Psoas muscle (tissue), 8 donors: Measurements from ENCODE around the gene RRP9. TPM values are rescaled to one million over a fixed set of nuclear protein-coding genes. Genes with fewer than 3 reads are reported as not detected.
"Not testable (repeated sequence)": the region's sequence is repeated elsewhere in the genome, so short reads cannot be mapped to it uniquely, and the experiment has no call there.

Experiments
- ATAC-seq, 4 donors: fragments of 200-7000 bp; cut with Tn5 transposase; one replicate each; pipeline ENCODE4 v1.9.1; 2020; ENCODE audit warnings: moderate library complexity in 3 of 4, mild to moderate bottlenecking in 2 of 4
- DNase-seq, 2 donors: peaks; one replicate each; pipeline ENCODE4 v3.0.0-alpha.2; 2020
- H3K27ac ChIP-seq: fragments of 200-600 bp; one replicate; pipeline ENCODE4 v1.8.0; 2022
- H3K27me3 ChIP-seq, 3 donors: fragments of 200-600 bp in 1 of 3; one replicate each; pipeline versions ENCODE4 v1.6.1 to v1.8.0; 2013 to 2022; ENCODE audit warnings: low read length in 2 of 3, mild to moderate bottlenecking in 2 of 3, moderate library complexity in 1 of 3; ENCODE audit not compliant: insufficient read depth in 3 of 3
- H3K36me3 ChIP-seq, 2 donors: fragments of 200-600 bp in 1 of 2; one replicate each; pipeline versions ENCODE4 v1.6.1 to v1.8.0; 2013 to 2022; ENCODE audit warnings: low read depth in 1 of 2, mild to moderate bottlenecking in 1 of 2, moderate library complexity in 1 of 2; ENCODE audit not compliant: insufficient read depth in 1 of 2
- H3K4me1 ChIP-seq: fragments of 200-600 bp; one replicate; pipeline ENCODE4 v1.8.0; 2022
- H3K4me3 ChIP-seq: fragments of 200-600 bp; one replicate; pipeline ENCODE4 v1.8.0; 2022; ENCODE audit warnings: mild to moderate bottlenecking
- H3K9me3 ChIP-seq: fragments of 200-600 bp; one replicate; pipeline ENCODE4 v1.8.0; 2022
- CTCF ChIP-seq: fragments of 200-600 bp; IDR thresholded peaks from one replicate; pipeline ENCODE4 v1.8.0; 2022; ENCODE audit warnings: antibody characterized with exemption
- WGBS, 3 donors: extraction: QIAGEN DNeasy Blood & Tissue Kit; methylation state at CpG; one replicate each; pipeline versions ENCODE4 v1.1.6 to v1.1.7; 2013; 5-methylcytosine and 5-hydroxymethylcytosine counted together
- intact Hi-C, 2 donors: fragments of 100-400 bp; cut with DNase I; formaldehyde crosslinking; loops; one replicate each; pipeline versions ENCODE4 v1.11.0 to v1.14.2; 2022
- long read RNA-seq, 2 donors: library from polyadenylated mRNA; unstranded; transcript quantifications; one replicate each; pipeline ENCODE4 v2.0.0, GENCODE V29; 2021
- polyA plus RNA-seq, 3 donors: library from polyadenylated mRNA; stranded (reverse); fragments of 200-250 nt; gene quantifications; one replicate each; pipeline ENCODE4 v1.2.3, GENCODE V29; 2013
- total RNA-seq, 4 donors: library from RNA; stranded (reverse); fragmentation: NEBNext Ultra II Directional in 2 of 4; extraction: Animal tissue kit (Norgen Biotek cat#: 25700) in 2 of 4; gene quantifications; one replicate each; pipeline versions ENCODE4 v1.2.1 to v1.2.4, GENCODE V29; 2021 to 2023
- donor health status: healthy with polysubstance abuse.
- donor health status: DM: no; HTN: no; CAD: no; lungs with moderate emphysema.
- donor health status: Bipolar disorder and iron deficiency.
- donor health status: healthy.
- donor health status: DM: yes; HTN: yes; CAD: no.
- donor health status: DM: no; HTN: no; CAD: no.
- donor health status: DM: no; HTN: no; CAD: no.
- donor health status: DM: yes; HTN: yes; CAD: no.

RRP9 gene
- total RNA-seq (10 to 100 TPM; 19.9 to 28.2 (median 26.3) TPM), polyA plus RNA-seq (10 to 100 TPM; 32.6 to 61.4 (median 36.9) TPM)
- long read RNA-seq, donor 1, transcript RRP9-201 (15 exons, 1,578 nt), result major isoform, 32 of 42 reads
- long read RNA-seq, donor 1, partial matches to known transcripts, result 6 of 42 reads
- long read RNA-seq, donor 1, other reads (novel, unspliced or antisense), result 4 of 42 reads
- long read RNA-seq, donor 2, transcript RRP9-201 (15 exons, 1,578 nt), result major isoform, 74 of 97 reads
- long read RNA-seq, donor 2, partial matches to known transcripts, result 13 of 97 reads
- long read RNA-seq, donor 2, other reads (novel, unspliced or antisense), result 10 of 97 reads

DNA sequence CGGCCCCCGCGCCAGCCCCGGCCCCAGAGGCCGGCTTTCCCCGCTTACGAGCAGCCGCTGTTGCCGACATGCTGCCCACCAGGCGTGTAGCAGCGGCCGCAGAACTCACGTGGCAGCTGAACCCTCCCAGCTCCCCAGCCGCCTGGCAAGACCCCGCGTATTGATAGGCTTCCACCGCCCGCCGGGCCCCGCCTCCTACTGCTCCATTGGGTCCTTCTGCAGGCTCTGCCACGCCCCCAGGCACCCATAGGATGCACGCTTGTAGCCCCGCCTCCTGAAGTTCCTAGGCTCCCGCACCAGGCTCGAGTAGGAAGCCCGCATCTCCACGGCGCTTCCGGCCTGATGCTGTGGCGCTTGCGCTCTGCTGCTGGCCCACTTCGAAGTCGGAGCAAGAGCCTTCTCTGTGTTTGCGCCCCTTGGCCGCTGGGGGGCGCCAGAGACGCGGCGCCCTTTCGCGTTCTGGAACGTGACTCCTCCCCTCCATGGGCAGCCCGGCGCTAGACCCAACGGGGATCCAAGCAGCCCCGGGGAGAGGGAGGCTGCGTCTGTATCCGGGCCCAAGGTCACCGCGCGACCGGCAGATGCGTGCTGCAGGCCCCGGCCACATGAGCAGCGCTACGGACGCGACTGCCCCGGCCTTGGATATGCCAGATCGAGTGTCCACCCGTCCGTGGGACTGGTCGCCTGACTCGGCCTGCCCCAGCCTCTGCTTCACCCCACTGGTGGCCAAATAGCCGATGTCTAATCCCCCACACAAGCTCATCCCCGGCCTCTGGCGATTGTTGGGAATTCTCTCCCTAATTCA is at the start of gene RRP9, which contains the start of gene PARP3:
Gene RRP9 (minus strand): TSS at position 107 of the 805 bp plus-strand sequence. CDS start 37 bp downstream, at position 70.
Gene PARP3 (plus strand): TSS at position 566 of the 805 bp plus-strand sequence. CDS start 993 bp downstream, outside the sequence.
- peak; percentile 91 to 93 (median 92) for ATAC-seq
- intact Hi-C loops, result loop anchor here (1.0 to 5.0 kb wide), 4 partner anchors 32 to 110 kb away; partner anchors contain the start of genes ABHD14B (in 2 of the 2), ABHD14A (in 1 of the 2) and RPL29 (in 1 of the 2)
- Histone ChIP-seq H3K4me3 (peak within 1 kb of the TSS; percentile 97), H3K9me3 (no peaks in the 10 kb centered on the region), H3K27ac (peak within 1 kb of the TSS; percentile 97), H3K4me1 (peaks cover 26% of the 10 kb centered on the region), H3K27me3 (no peaks in the 10 kb centered on the region), H3K36me3 (peaks cover 5 to 58% of the 10 kb centered on the region in 2 donors)
- peak; percentile 100 for DNase-seq
- TF ChIP-seq CTCF, result peak; percentile 100
- 0 to 1% (median 1%) methylated on average over 61 to 67 of the region's 67 CpGs for WGBS, 3 donors

DNA sequence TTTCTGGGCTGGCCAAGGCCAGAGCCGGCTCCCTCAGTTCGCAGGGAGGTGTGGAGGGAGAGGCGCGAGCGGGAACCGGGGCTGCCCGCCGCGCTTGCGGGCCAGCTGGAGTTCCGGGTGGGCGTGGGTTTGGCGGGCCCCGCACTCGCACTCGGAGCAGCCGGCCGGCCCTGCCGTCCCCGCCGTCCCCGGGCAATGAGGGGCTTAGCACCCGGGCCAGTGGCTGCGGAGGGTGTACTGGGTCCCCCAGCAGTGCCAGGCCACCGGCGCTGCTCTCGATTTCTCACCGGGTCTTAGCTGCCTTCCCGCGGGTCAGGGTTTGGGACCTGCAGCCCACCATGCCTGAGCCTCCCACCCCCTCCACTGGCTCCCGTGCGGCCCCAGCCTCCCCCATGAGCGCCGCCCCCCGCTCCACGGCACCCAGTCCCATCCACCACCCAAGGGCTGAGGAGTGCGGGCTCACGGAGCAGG is 48.8 kb upstream of the RRP9 start:
- ATAC-seq, H3K27ac ChIP-seq, H3K9me3 ChIP-seq, H3K4me3 ChIP-seq, intact Hi-C loops, H3K27me3 ChIP-seq: not testable (repeated sequence)
- 74 to 79% (median 78%) methylated on average over 26 to 38 of the region's 38 CpGs for WGBS, 3 donors
- H3K36me3 ChIP-seq, result peaks cover 10 to 49% of the 10 kb centered on the region in 2 donors
- DNase-seq, result peak; percentile 19 to 50
- H3K4me1 ChIP-seq, result peaks cover 28% of the 10 kb centered on the region

GRCh38 chr3:51988286-51989146 is 46.8 kb upstream of the RRP9 start:
- Histone ChIP-seq H3K9me3 (no peaks in the 10 kb centered on the region), H3K27ac (no peak overlapping the region), H3K36me3 (peaks cover 0 to 32% of the 10 kb centered on the region in 2 donors), H3K4me3 (no peak overlapping the region), H3K27me3 (no peaks in the 10 kb centered on the region), H3K4me1 (peaks cover 22% of the 10 kb centered on the region)
- ATAC-seq (no peak), DNase-seq (no peak)
- WGBS, 3 donors, result 66 to 73% (median 67%) methylated on average over 15 of the region's 15 CpGs
- TF ChIP-seq CTCF, result no peak
- intact Hi-C loops, result no loop called here

GRCh38 chr3:51987568-51987967 is 45.9 kb upstream of the RRP9 start:
- intact Hi-C loops, result no loop called here
- H3K4me3 ChIP-seq, result no peak overlapping the region
- DNase-seq (no peak), ATAC-seq (no peak)
- peaks cover 0 to 24% of the 10 kb centered on the region in 2 donors for H3K36me3 ChIP-seq
- no peaks in the 10 kb centered on the region for H3K9me3 ChIP-seq
- H3K27ac ChIP-seq, result no peak overlapping the region
- H3K4me1 ChIP-seq, result peaks cover 14% of the 10 kb centered on the region
- no peaks in the 10 kb centered on the region for H3K27me3 ChIP-seq
- WGBS, 3 donors, result 84 to 88% (median 85%) methylated on average over 7 of the region's 7 CpGs
- TF ChIP-seq CTCF, result no peak
